Gastroesophageal sphincter (tissue), 3 donors: ENCODE results near the gene CD226.

ENCODE experiments used
- POLR2A ChIP-seq, 2 donors: fragments of 450-650 bp; IDR thresholded peaks; one replicate each; pipeline ENCODE4 v1.6.1; 2017; ENCODE audit warnings: antibody characterized with exemption in 2 of 2, mild to moderate bottlenecking in 2 of 2, moderate library complexity in 1 of 2
- TF ChIP-seq, protein P1 (sequence below), 4 experiments: fragments of 200-600 bp in 2 of 4; fragments of 450-650 bp in 2 of 4; sonication (generic) in 1 of 4; IDR thresholded peaks; one replicate each; pipeline ENCODE4 v1.5.1; 2017 to 2019; ENCODE audit warnings: antibody characterized with exemption in 4 of 4, mild to moderate bottlenecking in 2 of 4, moderate library complexity in 2 of 4

GRCh38 chr18:69876490-69876889 is 71.2 kb downstream of the CD226 start:
- TF ChIP-seq, protein P1, sequence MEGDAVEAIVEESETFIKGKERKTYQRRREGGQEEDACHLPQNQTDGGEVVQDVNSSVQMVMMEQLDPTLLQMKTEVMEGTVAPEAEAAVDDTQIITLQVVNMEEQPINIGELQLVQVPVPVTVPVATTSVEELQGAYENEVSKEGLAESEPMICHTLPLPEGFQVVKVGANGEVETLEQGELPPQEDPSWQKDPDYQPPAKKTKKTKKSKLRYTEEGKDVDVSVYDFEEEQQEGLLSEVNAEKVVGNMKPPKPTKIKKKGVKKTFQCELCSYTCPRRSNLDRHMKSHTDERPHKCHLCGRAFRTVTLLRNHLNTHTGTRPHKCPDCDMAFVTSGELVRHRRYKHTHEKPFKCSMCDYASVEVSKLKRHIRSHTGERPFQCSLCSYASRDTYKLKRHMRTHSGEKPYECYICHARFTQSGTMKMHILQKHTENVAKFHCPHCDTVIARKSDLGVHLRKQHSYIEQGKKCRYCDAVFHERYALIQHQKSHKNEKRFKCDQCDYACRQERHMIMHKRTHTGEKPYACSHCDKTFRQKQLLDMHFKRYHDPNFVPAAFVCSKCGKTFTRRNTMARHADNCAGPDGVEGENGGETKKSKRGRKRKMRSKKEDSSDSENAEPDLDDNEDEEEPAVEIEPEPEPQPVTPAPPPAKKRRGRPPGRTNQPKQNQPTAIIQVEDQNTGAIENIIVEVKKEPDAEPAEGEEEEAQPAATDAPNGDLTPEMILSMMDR (IDR thresholded peaks at IDR 0.05) = no peak
- no peak for TF ChIP-seq POLR2A (IDR thresholded peaks at IDR 0.05)
